ENCODE results near the gene AIMP2.
"Not testable (repeated sequence)": the region's sequence is repeated elsewhere in the genome, so short reads cannot be mapped to it uniquely, and the experiment has no call there.

Gene AIMP2

GRCh38 chr7:6056616-6057015 is 47.5 kb downstream of the AIMP2 start:
- no peak for TF ChIP-seq CTCF (IDR thresholded peaks at IDR 0.05; ENCODE audit: low read depth, low read length, missing control alignments)
- in situ Hi-C loops (cut with HindIII; ENCODE audit: low pct_ligation_motif_present, low sequenced_read_pairs), result no loop called here
- DNase-seq, result no peak
- Histone ChIP-seq H3K36me3 (replicated peaks) (peaks cover 9% of the 10 kb centered on the region), H3K4me3 (ENCODE audit: low read depth, low read length) (no peak overlapping the region), H3K27ac (no peak overlapping the region), H3K27me3 (replicated peaks) (no peaks in the 10 kb centered on the region)

GRCh38 chr7:6057316-6058129 is 48.5 kb downstream of the AIMP2 start:
- Histone ChIP-seq H3K36me3 (replicated peaks) (peaks cover 9% of the 10 kb centered on the region), H3K4me3 (ENCODE audit: low read depth, low read length) (peak overlapping the region; percentile 85), H3K27ac (no peak overlapping the region), H3K27me3 (replicated peaks) (no peaks in the 10 kb centered on the region)
- DNase-seq, result no peak
- TF ChIP-seq CTCF (IDR thresholded peaks at IDR 0.05; ENCODE audit: low read depth, low read length, missing control alignments), result no peak
- in situ Hi-C loops (cut with HindIII; ENCODE audit: low pct_ligation_motif_present, low sequenced_read_pairs), result no loop called here

DNA sequence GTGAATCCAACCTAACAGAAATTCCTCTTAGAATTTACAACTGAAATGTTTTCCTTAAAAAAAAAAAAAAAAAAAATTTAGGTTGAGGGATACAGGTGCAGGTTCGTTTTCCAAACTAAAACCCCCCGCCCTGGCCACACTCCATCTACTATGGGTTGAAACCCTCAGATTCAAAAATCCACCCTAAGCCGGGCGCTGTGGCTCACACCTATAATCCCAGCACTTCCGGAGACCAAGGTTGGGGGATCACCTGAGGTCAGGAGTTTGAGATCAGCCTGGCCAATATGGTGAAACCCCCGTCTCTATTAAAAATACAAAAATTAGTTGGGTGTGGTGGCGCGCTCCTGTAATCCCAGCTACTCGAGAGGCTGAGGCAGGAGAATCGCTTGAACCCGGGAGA is 50.9 kb downstream of the AIMP2 start:
- in situ Hi-C loops (cut with HindIII; ENCODE audit: low pct_ligation_motif_present, low sequenced_read_pairs); DNase-seq; H3K27me3 ChIP-seq (replicated peaks); H3K36me3 ChIP-seq (replicated peaks); H3K4me3 ChIP-seq (ENCODE audit: low read depth, low read length); H3K27ac ChIP-seq: not testable (repeated sequence)

DNA sequence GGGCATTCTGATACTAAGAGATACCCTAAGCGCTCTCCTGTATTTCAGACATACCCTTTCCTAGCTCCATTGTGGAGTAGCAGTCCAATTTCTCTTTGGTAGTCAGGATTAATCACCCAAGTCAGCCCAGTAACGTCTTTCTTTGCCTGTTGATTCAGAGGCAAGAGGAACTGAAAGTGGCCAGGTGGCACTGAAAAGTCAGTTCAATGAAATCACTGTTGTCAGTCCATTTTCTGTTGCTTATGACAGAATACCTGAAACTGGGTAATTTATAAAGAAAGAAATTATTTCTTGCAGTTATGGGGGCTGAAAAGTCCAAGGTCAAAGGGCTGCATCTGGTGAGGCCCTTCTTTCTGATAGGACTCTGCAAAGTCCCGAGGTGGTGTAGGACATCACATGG is 62.3 kb downstream of the AIMP2 start:
- Histone ChIP-seq H3K36me3 (replicated peaks) (no peaks in the 10 kb centered on the region), H3K27me3 (replicated peaks) (no peaks in the 10 kb centered on the region), H3K27ac (no peak overlapping the region), H3K4me3 (ENCODE audit: low read depth, low read length) (no peak overlapping the region)
- no peak for DNase-seq
- TF ChIP-seq CTCF (IDR thresholded peaks at IDR 0.05; ENCODE audit: low read depth, low read length, missing control alignments), result no peak
- in situ Hi-C loops (cut with HindIII; ENCODE audit: low pct_ligation_motif_present, low sequenced_read_pairs), result no loop called here
